ENCODE data around the gene ST6GALNAC3. TPM values are rescaled to one million over a fixed set of nuclear protein-coding genes. Genes with fewer than 3 reads are reported as not detected.
"Not testable (repeated sequence)": the region's sequence is repeated elsewhere in the genome, so short reads cannot be mapped to it uniquely, and the experiment has no call there.

ST6GALNAC3 gene
- total and polyA plus RNA-seq, 4 donors, result 0.50 to 20.2 (median 5.9) TPM

- no peak for ATAC-seq (ENCODE audit: low FRiP score)
- H3K36me3 ChIP-seq (ENCODE audit: control insufficient read depth in 1 of 2, insufficient read depth in 2 of 2, low read length in 1 of 2), result no peaks in the 10 kb centered on the region
- H3K4me1 ChIP-seq (ENCODE audit: control insufficient read depth in 1 of 2, insufficient read depth in 2 of 2, low read length in 2 of 2), result no peaks in the 10 kb centered on the region
- no peak overlapping the region for H3K4me3 ChIP-seq (ENCODE audit: low read length in 2 of 2)
- no peaks in the 10 kb centered on the region for H3K27me3 ChIP-seq (ENCODE audit: control insufficient read depth in 1 of 2, insufficient read depth in 2 of 2, low read length in 1 of 2)
- intact Hi-C loops (cut with DNase I), result loop anchor here in 1 of 2 donors (10.0 kb wide), 1 partner anchor 58 kb away; no protein-coding TSS in a partner anchor
- 84 to 87% methylated on average over 3 of the region's 3 CpGs for WGBS, 2 donors
- H3K9me3 ChIP-seq (ENCODE audit: control insufficient read depth, low read length), result no peaks in the 10 kb centered on the region
- no peak overlapping the region for H3K27ac ChIP-seq (ENCODE audit: low read depth in 1 of 2, low read length in 2 of 2)
- no peak for DNase-seq
Observed at GRCh38 chr1:76092812-76093211, 18.3 kb downstream of the ST6GALNAC3 start.

- DNase-seq, result no peak
- WGBS, 2 donors, result 88 to 89% methylated on average over 8 of the region's 8 CpGs
- H3K27ac ChIP-seq (ENCODE audit: low read depth in 1 of 2, low read length in 2 of 2), result no peak overlapping the region
- H3K27me3 ChIP-seq (ENCODE audit: control insufficient read depth in 1 of 2, insufficient read depth in 2 of 2, low read length in 1 of 2), result no peaks in the 10 kb centered on the region
- no peak for ATAC-seq (ENCODE audit: low FRiP score)
- H3K4me1 ChIP-seq (ENCODE audit: control insufficient read depth in 1 of 2, insufficient read depth in 2 of 2, low read length in 2 of 2), result no peaks in the 10 kb centered on the region
- no peak overlapping the region for H3K4me3 ChIP-seq (ENCODE audit: low read length in 2 of 2)
- no peaks in the 10 kb centered on the region for H3K36me3 ChIP-seq (ENCODE audit: control insufficient read depth in 1 of 2, insufficient read depth in 2 of 2, low read length in 1 of 2)
- intact Hi-C loops (cut with DNase I), result loop anchor here in 1 of 2 donors (10.0 kb wide), 1 partner anchor 59 kb away; no protein-coding TSS in a partner anchor
- no peaks in the 10 kb centered on the region for H3K9me3 ChIP-seq (ENCODE audit: control insufficient read depth, low read length)
Observed at GRCh38 chr1:76093522-76094312, 19.2 kb downstream of the ST6GALNAC3 start.

- H3K36me3 ChIP-seq (ENCODE audit: control insufficient read depth in 1 of 2, insufficient read depth in 2 of 2, low read length in 1 of 2), result no peaks in the 10 kb centered on the region
- H3K27me3 ChIP-seq (ENCODE audit: control insufficient read depth in 1 of 2, insufficient read depth in 2 of 2, low read length in 1 of 2), result no peaks in the 10 kb centered on the region
- H3K4me3 ChIP-seq (ENCODE audit: low read length in 2 of 2), result no peak overlapping the region
- H3K27ac ChIP-seq (ENCODE audit: low read depth in 1 of 2, low read length in 2 of 2), result no peak overlapping the region
- H3K9me3 ChIP-seq (ENCODE audit: control insufficient read depth, low read length), result no peaks in the 10 kb centered on the region
- H3K4me1 ChIP-seq (ENCODE audit: control insufficient read depth in 1 of 2, insufficient read depth in 2 of 2, low read length in 2 of 2), result no peaks in the 10 kb centered on the region
- 41 to 58% methylated on average over 5 of the region's 5 CpGs for WGBS, 2 donors
- no peak for DNase-seq
- intact Hi-C loops (cut with DNase I), result loop anchor here in 1 of 2 donors (10.0 kb wide), 1 partner anchor 61 kb away; no protein-coding TSS in a partner anchor
- no peak for ATAC-seq (ENCODE audit: low FRiP score)
Observed at GRCh38 chr1:76095802-76096201, 21.3 kb downstream of the ST6GALNAC3 start.

GRCh38 chr1:76097064-76097463, 22.5 kb downstream of the ST6GALNAC3 start:
- intact Hi-C loops (cut with DNase I), result loop anchor here in 1 of 2 donors (10.0 kb wide), 1 partner anchor 62 kb away; no protein-coding TSS in a partner anchor
- H3K4me3 ChIP-seq (ENCODE audit: low read length in 2 of 2); ATAC-seq (ENCODE audit: low FRiP score); H3K36me3 ChIP-seq (ENCODE audit: control insufficient read depth in 1 of 2, insufficient read depth in 2 of 2, low read length in 1 of 2); H3K9me3 ChIP-seq (ENCODE audit: control insufficient read depth, low read length); H3K4me1 ChIP-seq (ENCODE audit: control insufficient read depth in 1 of 2, insufficient read depth in 2 of 2, low read length in 2 of 2); H3K27me3 ChIP-seq (ENCODE audit: control insufficient read depth in 1 of 2, insufficient read depth in 2 of 2, low read length in 1 of 2); H3K27ac ChIP-seq (ENCODE audit: low read depth in 1 of 2, low read length in 2 of 2); DNase-seq: not testable (repeated sequence)
- 78 to 82% methylated on average over 8 of the region's 8 CpGs for WGBS, 2 donors

GRCh38 chr1:76098845-76099244, 24.3 kb downstream of the ST6GALNAC3 start:
- intact Hi-C loops (cut with DNase I), result loop anchor here in 1 of 2 donors (10.0 kb wide), 1 partner anchor 64 kb away; no protein-coding TSS in a partner anchor
- WGBS, 2 donors, result 94 to 98% methylated on average over 3 of the region's 3 CpGs
- Histone ChIP-seq H3K27me3 (ENCODE audit: control insufficient read depth in 1 of 2, insufficient read depth in 2 of 2, low read length in 1 of 2) (no peaks in the 10 kb centered on the region), H3K27ac (ENCODE audit: low read depth in 1 of 2, low read length in 2 of 2) (no peak overlapping the region), H3K4me1 (ENCODE audit: control insufficient read depth in 1 of 2, insufficient read depth in 2 of 2, low read length in 2 of 2) (no peaks in the 10 kb centered on the region), H3K36me3 (ENCODE audit: control insufficient read depth in 1 of 2, insufficient read depth in 2 of 2, low read length in 1 of 2) (no peaks in the 10 kb centered on the region), H3K9me3 (ENCODE audit: control insufficient read depth, low read length) (no peaks in the 10 kb centered on the region), H3K4me3 (ENCODE audit: low read length in 2 of 2) (no peak overlapping the region)
- ATAC-seq (ENCODE audit: low FRiP score) (no peak), DNase-seq (no peak)

- ATAC-seq (ENCODE audit: low FRiP score), result no peak
- no peaks in the 10 kb centered on the region for H3K36me3 ChIP-seq (ENCODE audit: control insufficient read depth in 1 of 2, insufficient read depth in 2 of 2, low read length in 1 of 2)
- H3K4me3 ChIP-seq (ENCODE audit: low read length in 2 of 2), result no peak overlapping the region
- WGBS, 2 donors, result 93 to 95% methylated on average over 4 of the region's 4 CpGs
- H3K4me1 ChIP-seq (ENCODE audit: control insufficient read depth in 1 of 2, insufficient read depth in 2 of 2, low read length in 2 of 2), result no peaks in the 10 kb centered on the region
- DNase-seq, result no peak
- H3K9me3 ChIP-seq (ENCODE audit: control insufficient read depth, low read length), result no peaks in the 10 kb centered on the region
- no peak overlapping the region for H3K27ac ChIP-seq (ENCODE audit: low read depth in 1 of 2, low read length in 2 of 2)
- no peaks in the 10 kb centered on the region for H3K27me3 ChIP-seq (ENCODE audit: control insufficient read depth in 1 of 2, insufficient read depth in 2 of 2, low read length in 1 of 2)
- intact Hi-C loops (cut with DNase I), result no loop called here
Observed at GRCh38 chr1:76101548-76101947, 27.0 kb downstream of the ST6GALNAC3 start.

- Histone ChIP-seq H3K36me3 (ENCODE audit: control insufficient read depth in 1 of 2, insufficient read depth in 2 of 2, low read length in 1 of 2) (no peaks in the 10 kb centered on the region), H3K27ac (ENCODE audit: low read depth in 1 of 2, low read length in 2 of 2) (no peak overlapping the region), H3K4me1 (ENCODE audit: control insufficient read depth in 1 of 2, insufficient read depth in 2 of 2, low read length in 2 of 2) (no peaks in the 10 kb centered on the region), H3K4me3 (ENCODE audit: low read length in 2 of 2) (no peak overlapping the region), H3K27me3 (ENCODE audit: control insufficient read depth in 1 of 2, insufficient read depth in 2 of 2, low read length in 1 of 2) (no peaks in the 10 kb centered on the region), H3K9me3 (ENCODE audit: control insufficient read depth, low read length) (no peaks in the 10 kb centered on the region)
- WGBS, 2 donors, result 96 to 97% methylated on average over 1 of the region's 1 CpG
- no peak for DNase-seq
- intact Hi-C loops (cut with DNase I), result no loop called here
- ATAC-seq (ENCODE audit: low FRiP score), result no peak
Observed at GRCh38 chr1:76102046-76102445, 27.5 kb downstream of the ST6GALNAC3 start.

GRCh38 chr1:76103034-76103433, 28.5 kb downstream of the ST6GALNAC3 start:
- Histone ChIP-seq H3K27me3 (ENCODE audit: control insufficient read depth in 1 of 2, insufficient read depth in 2 of 2, low read length in 1 of 2) (no peaks in the 10 kb centered on the region), H3K4me3 (ENCODE audit: low read length in 2 of 2) (no peak overlapping the region), H3K4me1 (ENCODE audit: control insufficient read depth in 1 of 2, insufficient read depth in 2 of 2, low read length in 2 of 2) (no peaks in the 10 kb centered on the region), H3K27ac (ENCODE audit: low read depth in 1 of 2, low read length in 2 of 2) (no peak overlapping the region), H3K36me3 (ENCODE audit: control insufficient read depth in 1 of 2, insufficient read depth in 2 of 2, low read length in 1 of 2) (no peaks in the 10 kb centered on the region), H3K9me3 (ENCODE audit: control insufficient read depth, low read length) (no peaks in the 10 kb centered on the region)
- ATAC-seq (ENCODE audit: low FRiP score) (no peak), DNase-seq (no peak)
- intact Hi-C loops (cut with DNase I), result no loop called here

GRCh38 chr1:76105372-76105771, 30.8 kb downstream of the ST6GALNAC3 start:
- Histone ChIP-seq H3K4me3 (ENCODE audit: low read length in 2 of 2) (no peak overlapping the region), H3K27ac (ENCODE audit: low read depth in 1 of 2, low read length in 2 of 2) (no peak overlapping the region), H3K9me3 (ENCODE audit: control insufficient read depth, low read length) (no peaks in the 10 kb centered on the region), H3K4me1 (ENCODE audit: control insufficient read depth in 1 of 2, insufficient read depth in 2 of 2, low read length in 2 of 2) (no peaks in the 10 kb centered on the region), H3K27me3 (ENCODE audit: control insufficient read depth in 1 of 2, insufficient read depth in 2 of 2, low read length in 1 of 2) (no peaks in the 10 kb centered on the region), H3K36me3 (ENCODE audit: control insufficient read depth in 1 of 2, insufficient read depth in 2 of 2, low read length in 1 of 2) (no peaks in the 10 kb centered on the region)
- 82 to 83% methylated on average over 2 of the region's 2 CpGs for WGBS, 2 donors
- DNase-seq, result no peak
- intact Hi-C loops (cut with DNase I), result no loop called here
- no peak for ATAC-seq (ENCODE audit: low FRiP score)

All from aorta (tissue), 5 donors.